ENCODE measurements around the gene CLK2. TPM values are rescaled to one million over a fixed set of nuclear protein-coding genes. Genes with fewer than 3 reads are reported as not detected.

CLK2 gene
- total RNA-seq, 2 donors from 2014 or later = 69.8 to 82.3 TPM

- DNase-seq = no peak
- Histone ChIP-seq H3K27me3 (ENCODE audit: control insufficient read depth, insufficient read depth, low read length, poor library complexity, severe bottlenecking) (no peaks in the 10 kb centered on the region), H3K4me1 (ENCODE audit: control insufficient read depth, insufficient read depth, low read length) (peaks cover 7% of the 10 kb centered on the region), H3K9ac (ENCODE audit: extremely low read depth, low read length, poor library complexity, severe bottlenecking) (no peak overlapping the region), H3K27ac (ENCODE audit: low read depth, low read length) (no peak overlapping the region), H3K4me3 (ENCODE audit: low read length) (peak overlapping the region; percentile 76), H3K36me3 (ENCODE audit: control insufficient read depth, insufficient read depth, low read length) (peaks cover 5% of the 10 kb centered on the region), H3K9me3 (ENCODE audit: control insufficient read depth, low read length) (no peaks in the 10 kb centered on the region)
- Mint-ChIP-seq H3K27me3 (ENCODE audit: insufficient read depth) (no peaks in the 10 kb centered on the region), H3K27ac (peak overlapping the region; percentile 59), H3K4me1 (peaks cover 22% of the 10 kb centered on the region), H3K36me3 (ENCODE audit: low read depth) (peaks cover 13% of the 10 kb centered on the region), H3K4me3 (peak overlapping the region; percentile 69), H3K9me3 (no peaks in the 10 kb centered on the region)
- TF ChIP-seq CTCF (conservative IDR thresholded peaks at IDR 0.05) = peak; percentile 52
- 88 to 90% methylated on average over 3 to 5 of the region's 5 CpGs for WGBS, 2 experiments (ENCODE audit: insufficient coverage in 1 of 2, insufficient read length in 1 of 2)
Observed at GRCh38 chr1:155253208-155253607, 20.1 kb downstream of the CLK2 start.

GRCh38 chr1:155251566-155251965 is 21.7 kb downstream of the CLK2 start:
- Histone ChIP-seq H3K9me3 (ENCODE audit: control insufficient read depth, low read length) (no peaks in the 10 kb centered on the region), H3K36me3 (ENCODE audit: control insufficient read depth, insufficient read depth, low read length) (peaks cover 5% of the 10 kb centered on the region), H3K4me3 (ENCODE audit: low read length) (no peak overlapping the region), H3K9ac (ENCODE audit: extremely low read depth, low read length, poor library complexity, severe bottlenecking) (no peak overlapping the region), H3K27me3 (ENCODE audit: control insufficient read depth, insufficient read depth, low read length, poor library complexity, severe bottlenecking) (no peaks in the 10 kb centered on the region), H3K27ac (ENCODE audit: low read depth, low read length) (no peak overlapping the region), H3K4me1 (ENCODE audit: control insufficient read depth, insufficient read depth, low read length) (peaks cover 7% of the 10 kb centered on the region)
- H3K4me1 Mint-ChIP-seq = peaks cover 27% of the 10 kb centered on the region
- no peak overlapping the region for H3K27ac Mint-ChIP-seq
- H3K9me3 Mint-ChIP-seq = no peaks in the 10 kb centered on the region
- H3K4me3 Mint-ChIP-seq = no peak overlapping the region
- peaks cover 16% of the 10 kb centered on the region for H3K36me3 Mint-ChIP-seq (ENCODE audit: low read depth)
- H3K27me3 Mint-ChIP-seq (ENCODE audit: insufficient read depth) = peaks cover 3% of the 10 kb centered on the region
- DNase-seq = no peak
- WGBS, 2 experiments (ENCODE audit: insufficient coverage in 1 of 2, insufficient read length in 1 of 2) = 89 to 93% methylated on average over 2 to 7 of the region's 7 CpGs
- TF ChIP-seq CTCF (conservative IDR thresholded peaks at IDR 0.05) = no peak

DNA sequence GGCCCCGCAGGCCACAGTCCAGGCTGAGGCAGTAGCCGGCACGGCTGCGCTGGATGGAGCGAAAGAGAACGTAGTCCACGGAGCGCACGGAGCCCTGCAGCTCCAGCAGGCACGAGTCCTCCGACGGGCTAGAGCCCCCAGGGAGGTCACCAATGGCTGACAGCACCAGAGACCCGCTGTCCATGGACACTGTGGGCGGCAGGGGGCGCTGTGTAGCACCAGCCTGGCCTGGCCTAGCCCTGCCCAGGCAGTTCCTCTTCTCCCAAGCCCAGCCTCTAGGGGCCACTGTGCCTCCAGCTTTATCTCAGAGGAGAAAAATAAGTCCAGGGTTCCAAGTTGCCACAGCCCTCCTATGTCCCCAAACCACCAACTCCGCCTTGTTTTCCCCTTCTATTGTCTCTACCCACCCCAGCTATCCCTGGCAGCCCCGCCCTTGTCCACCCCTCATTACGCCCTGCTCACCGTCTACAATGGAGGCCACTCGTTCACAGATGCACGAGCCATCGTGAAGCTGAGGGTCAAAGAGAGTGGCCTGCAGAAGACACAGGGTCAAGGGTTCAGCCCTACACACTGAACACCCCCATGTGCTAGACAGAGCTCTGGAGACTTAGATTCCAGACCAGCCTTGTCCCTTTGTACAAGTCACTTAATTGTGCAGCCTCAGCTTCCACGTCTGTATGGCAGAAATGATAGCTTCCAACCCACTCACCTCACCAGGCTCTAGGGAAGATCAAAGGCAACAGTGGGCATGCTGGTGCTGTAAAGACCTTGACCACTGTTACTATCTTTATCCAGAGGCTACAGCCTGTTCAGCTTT is 22.5 kb downstream of the CLK2 start:
- peak overlapping the region; percentile 42 for H3K4me3 Mint-ChIP-seq
- peaks cover 26% of the 10 kb centered on the region for H3K4me1 Mint-ChIP-seq
- no peaks in the 10 kb centered on the region for H3K9me3 ChIP-seq (ENCODE audit: control insufficient read depth, low read length)
- H3K4me1 ChIP-seq (ENCODE audit: control insufficient read depth, insufficient read depth, low read length) = peaks cover 7% of the 10 kb centered on the region
- peak; percentile 100 for TF ChIP-seq CTCF (conservative IDR thresholded peaks at IDR 0.05)
- H3K9ac ChIP-seq (ENCODE audit: extremely low read depth, low read length, poor library complexity, severe bottlenecking) = no peak overlapping the region
- peaks cover 5% of the 10 kb centered on the region for H3K36me3 ChIP-seq (ENCODE audit: control insufficient read depth, insufficient read depth, low read length)
- 24 to 28% methylated on average over 15 to 23 of the region's 23 CpGs for WGBS, 2 experiments (ENCODE audit: insufficient coverage in 1 of 2, insufficient read length in 1 of 2)
- no peaks in the 10 kb centered on the region for H3K9me3 Mint-ChIP-seq
- H3K27me3 Mint-ChIP-seq (ENCODE audit: insufficient read depth) = peaks cover 9% of the 10 kb centered on the region
- H3K36me3 Mint-ChIP-seq (ENCODE audit: low read depth) = peaks cover 24% of the 10 kb centered on the region
- no peak overlapping the region for H3K4me3 ChIP-seq (ENCODE audit: low read length)
- DNase-seq = peak; percentile 99
- H3K27me3 ChIP-seq (ENCODE audit: control insufficient read depth, insufficient read depth, low read length, poor library complexity, severe bottlenecking) = no peaks in the 10 kb centered on the region
- H3K27ac ChIP-seq (ENCODE audit: low read depth, low read length) = no peak overlapping the region
- peak overlapping the region; percentile 41 for H3K27ac Mint-ChIP-seq
